AG10803 (cell line): Measurements from ENCODE around the gene GALC.
A peak's percentile ranks its signal among the peaks of the same experiment; 100 is the strongest.

ENCODE experiments used
- DNase-seq: peaks from one replicate; pipeline ENCODE4 v3.0.0; 2010; ENCODE audit warnings: low read depth
- H3K4me3 ChIP-seq: 2 replicates; pipeline ENCODE4 v1.5.1; 2011; ENCODE audit warnings: mild to moderate bottlenecking, low read length, control low read depth
- CTCF ChIP-seq: conservative IDR thresholded peaks from 2 replicates; pipeline ENCODE4 v1.5.1; 2011; ENCODE audit warnings: mild to moderate bottlenecking, low read length, control low read depth, inconsistent platforms

Gene GALC

DNA sequence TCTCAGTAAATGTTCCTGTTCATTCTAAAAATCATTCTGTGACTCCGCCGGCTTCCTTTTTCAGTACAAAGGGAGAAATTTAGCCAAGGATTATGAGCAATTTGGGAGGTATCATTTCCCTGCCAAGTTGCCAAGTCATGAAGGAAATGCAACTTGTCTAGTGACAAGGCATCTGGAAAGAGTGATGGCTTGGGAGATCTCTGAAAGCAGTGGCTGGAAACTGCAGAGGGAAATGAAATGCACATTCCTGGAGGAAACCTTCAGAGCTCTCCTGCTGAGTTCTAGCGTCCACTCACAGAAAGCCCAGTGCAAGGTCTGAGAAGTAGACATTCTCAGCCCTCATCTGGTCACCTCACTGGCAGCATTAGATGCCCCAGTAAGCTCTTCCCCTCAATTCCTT, 91.7 kb downstream of the GALC start:
- no peak for TF ChIP-seq CTCF
- DNase-seq: peak; percentile 18

GRCh38 chr14:87899228-87899627, 93.8 kb downstream of the GALC start:
- no peak for TF ChIP-seq CTCF
- no peak for DNase-seq
- H3K4me3 ChIP-seq: no peak overlapping the region

More for the DNA sequence above, 91.7 kb downstream of the GALC start:
- no peak overlapping the region for H3K4me3 ChIP-seq

- no peak for TF ChIP-seq CTCF
- H3K4me3 ChIP-seq: no peak overlapping the region
- no peak for DNase-seq
Observed at GRCh38 chr14:87898301-87898700, 94.7 kb downstream of the GALC start.

GRCh38 chr14:87896393-87897380, 96.3 kb downstream of the GALC start:
- no peak overlapping the region for H3K4me3 ChIP-seq
- DNase-seq: peak; percentile 54
- peak; percentile 83 for TF ChIP-seq CTCF

- TF ChIP-seq CTCF: no peak
- H3K4me3 ChIP-seq: no peak overlapping the region
- no peak for DNase-seq
Observed at GRCh38 chr14:87894920-87895319, 98.1 kb downstream of the GALC start.

DNA sequence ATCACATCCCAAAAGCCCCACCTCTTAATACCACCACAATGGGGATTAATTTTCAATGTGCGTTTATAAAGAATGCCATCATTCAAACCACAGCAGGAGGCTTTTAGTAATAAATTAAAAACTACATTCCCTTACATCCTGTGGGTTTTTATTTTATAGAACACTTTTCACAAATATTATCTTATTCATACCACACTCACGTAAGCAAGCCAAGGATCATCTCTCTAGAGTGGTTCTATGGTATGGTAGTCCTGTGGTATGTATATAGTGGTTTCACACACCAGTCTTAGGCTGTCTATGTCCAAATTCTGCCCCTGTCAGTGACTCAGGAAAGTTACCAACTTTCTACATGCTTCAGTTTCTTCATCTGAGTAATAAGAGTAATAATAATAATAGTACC, 100.2 kb downstream of the GALC start:
- H3K4me3 ChIP-seq: no peak overlapping the region
- no peak for TF ChIP-seq CTCF
- no peak for DNase-seq
